Vagina (tissue), 2 donors: Measurements from ENCODE around the gene EVA1C. TPM values are rescaled to one million over a fixed set of nuclear protein-coding genes. Genes with fewer than 3 reads are reported as not detected.
"Not testable (repeated sequence)": the region's sequence is repeated elsewhere in the genome, so short reads cannot be mapped to it uniquely, and the experiment has no call there.

ENCODE experiments used
- DNase-seq, 2 donors: peaks; one replicate each; pipeline ENCODE4 v3.0.0-alpha.2; 2017; ENCODE audit errors: extremely low spot score in 2 of 2
- H3K27ac ChIP-seq: fragments of 200-600 bp; sonication (generic); one replicate; pipeline ENCODE4 v1.5.1; 2019
- H3K27me3 ChIP-seq: fragments of 200-600 bp; sonication (generic); one replicate; pipeline ENCODE4 v1.5.1; 2019
- H3K36me3 ChIP-seq, 2 donors: fragments of 200-600 bp; sonication (generic); one replicate each; pipeline ENCODE4 v1.5.1; 2017 to 2019
- H3K4me1 ChIP-seq: fragments of 200-600 bp; sonication (generic); one replicate; pipeline ENCODE4 v1.5.1; 2019
- H3K4me3 ChIP-seq, 2 donors: fragments of 200-600 bp; sonication (generic); 1 replicate in 1 of 2; 2 replicates in 1 of 2; pipeline ENCODE4 v1.5.1; 2016 to 2019
- H3K9me3 ChIP-seq: fragments of 200-600 bp; sonication (generic); one replicate; pipeline ENCODE4 v1.5.1; 2019
- CTCF ChIP-seq, 3 experiments: fragments of 450-650 bp in 2 of 3; fragments of 200-600 bp in 1 of 3; sonication (generic) in 1 of 3; IDR thresholded peaks; one replicate each; pipeline ENCODE4 v1.5.1; 2017 to 2019; ENCODE audit warnings: antibody characterized with exemption in 3 of 3, mild to moderate bottlenecking in 2 of 3, moderate library complexity in 2 of 3
- POLR2A ChIP-seq, 2 donors: fragments of 450-650 bp; IDR thresholded peaks; one replicate each; pipeline ENCODE4 v1.6.1; 2017; ENCODE audit warnings: antibody characterized with exemption in 2 of 2, mild to moderate bottlenecking in 2 of 2, moderate library complexity in 2 of 2
- POLR2AphosphoS5 ChIP-seq, 2 donors: sonication (generic); formaldehyde crosslinking; IDR thresholded peaks; one replicate each; pipeline ENCODE4 v1.9.0; 2017; ENCODE audit warnings: antibody characterized with exemption in 2 of 2, mild to moderate bottlenecking in 2 of 2, low read depth in 1 of 2; ENCODE audit not compliant: insufficient read depth in 1 of 2
- intact Hi-C: fragments of 100-400 bp; cut with DNase I; formaldehyde crosslinking; loops from one replicate; pipeline ENCODE4 v1.15.1; 2023
- total RNA-seq: library from RNA; depleted of rRNA; stranded (reverse); fragments of >200 nt; gene quantifications from one replicate; pipeline ENCODE4 v1.2.3, GENCODE V29; 2016

The EVA1C gene
- total RNA-seq, 1 donor from 2014 or later: 66.5 TPM

- H3K36me3 ChIP-seq: no peaks in the 10 kb centered on the region
- TF ChIP-seq POLR2A (IDR thresholded peaks at IDR 0.05) (no peak), CTCF (IDR thresholded peaks at IDR 0.05) (no peak), POLR2AphosphoS5 (IDR thresholded peaks at IDR 0.05; ENCODE audit: insufficient read depth in 1 of 2, low read depth in 1 of 2) (no peak)
- intact Hi-C loops: loop anchor here (5.0 kb wide), 1 partner anchor 111 kb away; the partner anchor contains the start of gene EVA1C
- peak overlapping the region; percentile 77 for H3K27ac ChIP-seq
- no peaks in the 10 kb centered on the region for H3K9me3 ChIP-seq
- DNase-seq: no peak
- H3K4me3 ChIP-seq: no peak overlapping the region
- H3K27me3 ChIP-seq: no peaks in the 10 kb centered on the region
- peaks cover 63% of the 10 kb centered on the region for H3K4me1 ChIP-seq
Measured at GRCh38 chr21:32523463-32523862, 111.0 kb downstream of the EVA1C start.

GRCh38 chr21:32523988-32524719, 111.6 kb downstream of the EVA1C start:
- intact Hi-C loops: loop anchor here (5.0 kb wide), 1 partner anchor 112 kb away; the partner anchor contains the start of gene EVA1C
- TF ChIP-seq POLR2A (IDR thresholded peaks at IDR 0.05) (no peak), POLR2AphosphoS5 (IDR thresholded peaks at IDR 0.05; ENCODE audit: insufficient read depth in 1 of 2, low read depth in 1 of 2) (peak; percentile 52 to 76), CTCF (IDR thresholded peaks at IDR 0.05) (no peak)
- no peaks in the 10 kb centered on the region for H3K36me3 ChIP-seq
- peak overlapping the region; percentile 77 for H3K27ac ChIP-seq
- H3K4me1 ChIP-seq: peaks cover 63% of the 10 kb centered on the region
- DNase-seq: no peak
- H3K27me3 ChIP-seq: no peaks in the 10 kb centered on the region
- H3K4me3 ChIP-seq: no peak overlapping the region
- no peaks in the 10 kb centered on the region for H3K9me3 ChIP-seq

GRCh38 chr21:32525282-32525681, 112.8 kb downstream of the EVA1C start:
- intact Hi-C loops: no loop called here
- peak overlapping the region; percentile 77 for H3K27ac ChIP-seq

GRCh38 chr21:32529679-32530078, 117.2 kb downstream of the EVA1C start:
- DNase-seq: no peak
- TF ChIP-seq POLR2AphosphoS5 (IDR thresholded peaks at IDR 0.05; ENCODE audit: insufficient read depth in 1 of 2, low read depth in 1 of 2) (no peak), CTCF (IDR thresholded peaks at IDR 0.05) (no peak)
- peaks cover 14% of the 10 kb centered on the region for H3K4me1 ChIP-seq
- H3K27me3 ChIP-seq: no peaks in the 10 kb centered on the region
- no peak overlapping the region for H3K27ac ChIP-seq
- intact Hi-C loops: no loop called here
- H3K4me3 ChIP-seq: no peak overlapping the region
- no peaks in the 10 kb centered on the region for H3K36me3 ChIP-seq
- H3K9me3 ChIP-seq: no peaks in the 10 kb centered on the region

More at GRCh38 chr21:32525282-32525681, 112.8 kb downstream of the EVA1C start:
- no peak overlapping the region for H3K4me3 ChIP-seq
- H3K4me1 ChIP-seq: peaks cover 56% of the 10 kb centered on the region
- DNase-seq: no peak
- no peaks in the 10 kb centered on the region for H3K9me3 ChIP-seq
- no peaks in the 10 kb centered on the region for H3K36me3 ChIP-seq
- TF ChIP-seq POLR2A (IDR thresholded peaks at IDR 0.05) (no peak), CTCF (IDR thresholded peaks at IDR 0.05) (no peak), POLR2AphosphoS5 (IDR thresholded peaks at IDR 0.05; ENCODE audit: insufficient read depth in 1 of 2, low read depth in 1 of 2) (no peak)
- H3K27me3 ChIP-seq: no peaks in the 10 kb centered on the region

- intact Hi-C loops, H3K4me3 ChIP-seq, DNase-seq: not testable (repeated sequence)
Measured at GRCh38 chr21:32530809-32531208, 118.3 kb downstream of the EVA1C start.

GRCh38 chr21:32531561-32531960, 119.1 kb downstream of the EVA1C start:
- DNase-seq: not testable (repeated sequence)

More at GRCh38 chr21:32530809-32531208, 118.3 kb downstream of the EVA1C start:
- not testable (repeated sequence) for H3K27ac ChIP-seq, H3K4me1 ChIP-seq, H3K36me3 ChIP-seq, H3K9me3 ChIP-seq, H3K27me3 ChIP-seq

More at GRCh38 chr21:32531561-32531960, 119.1 kb downstream of the EVA1C start:
- H3K4me1 ChIP-seq, H3K27me3 ChIP-seq, H3K36me3 ChIP-seq, H3K9me3 ChIP-seq, intact Hi-C loops, H3K4me3 ChIP-seq, H3K27ac ChIP-seq: not testable (repeated sequence)
